Measurements from ENCODE around the gene LDB2.

LDB2 gene

GRCh38 chr4:16521156-16521915 lies 377.1 kb downstream of the LDB2 start:
- DNase-seq: no peak

DNA sequence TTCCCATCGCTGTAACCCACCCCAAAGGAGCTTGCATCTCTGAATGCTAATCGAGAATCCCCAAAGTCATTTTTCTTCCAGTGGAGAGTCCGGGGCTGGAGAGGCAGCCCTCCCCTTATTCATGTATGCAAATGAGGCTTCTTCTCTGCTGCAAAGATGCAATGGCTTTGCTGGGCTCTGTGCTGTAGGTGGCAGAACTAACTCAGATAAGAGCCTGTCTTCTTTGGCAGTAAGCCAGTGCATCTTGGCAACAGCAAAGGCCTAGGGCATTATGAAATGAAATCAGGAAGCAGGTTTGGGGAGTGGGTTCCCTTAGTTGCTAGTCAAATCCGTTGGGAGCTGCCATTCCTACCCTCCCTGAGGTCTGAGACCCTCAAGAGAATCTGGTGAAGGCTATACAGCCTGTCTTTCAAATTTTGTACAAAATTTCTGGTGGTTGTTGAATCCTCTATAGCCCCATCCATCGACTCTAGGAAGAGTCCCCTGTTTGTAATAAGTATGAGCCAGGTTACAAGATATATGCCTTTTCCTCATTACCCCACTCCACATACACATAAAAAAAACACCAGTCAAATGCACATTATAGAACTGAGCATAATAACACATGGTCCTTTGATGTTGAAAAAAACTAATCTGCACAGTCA lies 381.5 kb downstream of the LDB2 start:
- DNase-seq: no peak

- no peak for DNase-seq
Measured at GRCh38 chr4:16513876-16514275, 384.6 kb downstream of the LDB2 start.

GRCh38 chr4:16508968-16509367 lies 389.5 kb downstream of the LDB2 start:
- no peak for DNase-seq

GRCh38 chr4:16505726-16506125 lies 392.7 kb downstream of the LDB2 start:
- DNase-seq: no peak

DNA sequence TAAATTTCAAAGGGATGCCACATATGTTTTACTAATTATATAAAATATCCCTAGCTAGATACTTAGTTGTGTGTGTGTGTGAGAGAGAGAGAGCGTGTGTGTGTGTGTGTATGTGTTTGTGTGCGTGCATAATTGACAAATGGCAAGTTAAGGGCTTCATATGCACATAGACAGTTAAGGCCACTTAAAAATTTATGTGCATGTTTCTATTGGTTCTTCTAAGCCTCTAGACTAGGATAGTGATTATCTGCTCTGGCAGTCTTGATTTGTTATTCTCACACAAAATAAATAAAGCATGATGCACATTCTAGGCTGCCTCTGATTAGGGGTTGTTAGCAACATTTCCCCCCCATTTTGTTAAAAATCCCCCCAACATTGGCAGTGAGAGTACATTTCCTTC lies 393.2 kb downstream of the LDB2 start:
- no peak for DNase-seq

DNA sequence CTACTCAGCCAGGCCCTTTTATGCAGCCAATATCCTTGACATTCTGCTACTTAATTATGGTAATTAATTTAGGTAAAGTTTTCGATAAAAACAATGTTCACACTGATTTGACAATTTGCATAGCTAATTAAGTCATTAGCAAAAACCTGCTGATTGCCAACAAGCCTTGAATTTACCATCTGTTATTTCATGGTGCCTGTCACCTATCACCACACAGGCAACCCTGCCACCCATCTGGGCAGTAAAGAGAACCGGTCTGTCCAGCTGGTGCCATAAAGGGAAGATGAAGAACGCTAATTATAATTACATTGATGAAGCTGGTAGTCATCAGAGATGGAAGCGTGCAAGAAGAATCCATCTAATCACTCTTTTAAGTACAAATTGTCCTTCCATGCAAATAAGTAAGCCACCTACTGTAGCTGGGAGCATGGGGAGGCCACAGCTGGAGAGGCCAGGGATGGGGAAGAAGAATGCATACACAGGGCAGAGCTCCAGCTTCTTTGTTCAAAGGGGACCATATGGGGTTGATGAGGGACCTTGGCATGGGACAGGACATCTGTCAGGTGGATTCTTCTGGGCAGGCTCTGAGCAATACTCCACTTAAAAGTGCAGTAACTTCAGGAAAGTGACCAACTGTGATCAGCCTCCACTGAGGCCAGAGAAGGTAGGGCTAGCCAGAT lies 394.9 kb downstream of the LDB2 start:
- no peak for DNase-seq

DNA sequence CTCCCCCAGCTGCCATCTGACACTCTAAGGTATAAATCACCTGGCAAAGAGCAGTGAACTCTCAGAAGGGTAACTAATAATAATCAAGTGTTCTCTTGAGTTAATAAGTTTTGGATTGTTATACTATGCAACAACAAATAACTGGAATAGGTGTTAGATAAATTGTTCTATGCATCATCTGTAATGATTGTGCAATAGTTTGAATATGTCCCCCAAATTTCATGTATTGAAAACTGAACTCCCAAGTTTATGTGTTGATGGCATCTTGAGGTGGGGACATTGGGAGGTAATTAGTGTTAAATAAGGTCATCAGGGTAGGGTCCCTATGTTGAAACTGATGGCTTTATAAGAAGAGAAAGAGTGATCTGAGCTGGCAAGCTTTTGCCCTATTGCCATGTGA lies 399.5 kb downstream of the LDB2 start:
- no peak for DNase-seq

DNA sequence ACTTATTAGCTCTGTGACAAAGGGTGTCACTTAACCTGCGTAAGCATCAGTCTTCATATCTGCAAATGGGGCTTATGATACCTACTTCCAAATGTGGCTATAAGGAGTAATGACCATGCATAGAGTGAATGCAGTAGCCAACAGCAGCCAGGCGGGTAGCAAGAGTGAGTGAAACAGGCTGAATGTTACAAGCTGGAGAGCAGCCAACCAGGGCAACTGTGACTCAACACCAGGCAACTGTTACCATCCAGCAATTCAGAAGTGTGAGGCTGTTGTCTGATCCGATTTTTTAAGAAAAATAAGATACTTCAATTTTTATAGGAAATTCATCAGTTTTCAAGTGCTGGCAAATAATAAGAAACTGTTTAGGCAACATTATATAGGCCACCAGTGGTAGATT lies 401.9 kb downstream of the LDB2 start:
- DNase-seq: no peak

GRCh38 chr4:16492872-16493271 lies 405.6 kb downstream of the LDB2 start:
- no peak for DNase-seq

DNA sequence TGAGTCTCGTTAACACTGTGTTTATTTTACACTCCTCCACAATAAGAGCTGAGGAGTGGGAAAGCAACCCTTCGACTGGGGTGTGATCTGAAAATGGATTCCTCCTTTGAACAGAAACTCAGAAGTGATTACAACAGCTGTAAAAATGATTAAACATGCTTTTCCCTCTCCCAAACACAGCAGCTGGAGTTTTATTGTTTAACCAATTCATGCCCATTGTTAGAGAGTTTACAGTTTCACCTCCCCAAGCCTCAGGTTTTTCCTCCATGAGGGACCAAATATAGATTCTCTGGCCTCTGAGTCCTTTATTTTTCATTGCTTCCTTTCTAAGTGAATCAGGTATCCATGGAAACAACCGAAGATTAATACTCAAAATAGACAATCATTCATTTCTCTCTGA lies 409.2 kb downstream of the LDB2 start:
- no peak for DNase-seq

DNA sequence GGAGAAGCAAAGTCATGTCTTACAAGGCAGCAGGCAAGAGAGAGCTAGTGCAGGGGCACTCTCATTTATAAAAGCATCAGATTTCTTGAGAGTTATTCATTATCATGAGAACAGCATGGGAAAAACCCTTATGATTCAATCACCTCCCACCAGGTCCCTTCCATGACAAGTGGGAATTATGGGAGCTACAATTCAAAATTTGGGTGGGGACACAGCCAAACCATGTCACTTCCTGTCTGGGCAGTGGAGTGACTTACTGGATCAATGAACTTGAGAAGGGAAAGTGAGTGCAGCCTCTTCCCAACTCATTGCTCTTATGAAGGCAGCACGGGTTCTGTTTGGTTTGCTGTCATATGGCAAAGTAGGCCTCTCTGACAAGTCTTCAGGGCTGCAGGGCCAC lies 410.4 kb downstream of the LDB2 start:
- no peak for DNase-seq

- no peak for DNase-seq
Measured at GRCh38 chr4:16484711-16485110, 413.7 kb downstream of the LDB2 start.

- DNase-seq: no peak
Measured at GRCh38 chr4:16483540-16483939, 414.9 kb downstream of the LDB2 start.

DNA sequence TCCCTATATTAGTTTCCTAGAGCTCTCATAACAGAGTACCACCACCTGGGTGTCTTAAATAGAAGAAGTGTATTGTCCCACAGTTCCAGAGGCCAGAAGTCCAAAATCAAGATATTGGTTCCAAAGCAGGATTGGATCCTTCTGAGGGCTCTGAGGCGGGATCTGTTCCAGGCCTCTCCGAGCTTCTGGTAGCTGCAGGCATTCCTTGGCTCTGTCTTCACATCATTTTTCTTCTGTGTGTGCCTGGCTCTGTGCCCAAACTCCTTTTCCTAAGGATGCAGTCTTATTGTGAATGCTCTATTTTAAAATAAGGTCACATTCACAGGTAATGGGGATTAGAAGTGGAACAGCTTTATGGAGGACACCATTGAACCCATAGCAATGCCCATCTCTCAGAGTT lies 418.4 kb downstream of the LDB2 start:
- DNase-seq: no peak

DNA sequence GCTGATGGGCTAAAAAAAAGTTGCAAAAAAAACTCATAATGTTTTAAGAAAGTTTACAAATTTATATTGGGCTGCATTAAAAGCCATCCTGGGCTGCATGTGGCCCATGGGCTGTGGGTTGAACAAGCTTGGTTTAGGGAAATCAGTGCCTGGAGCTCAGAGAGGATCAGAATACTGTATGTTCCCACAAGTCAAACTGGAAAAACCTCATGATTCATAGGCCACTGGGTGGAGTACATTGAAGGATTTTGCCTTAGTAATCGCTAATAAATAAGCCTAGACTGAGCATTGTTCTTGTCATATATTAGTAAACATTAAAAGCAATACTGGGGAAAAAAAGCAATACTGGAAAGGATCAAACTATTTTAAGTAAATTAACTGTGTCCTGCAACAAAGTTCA lies 425.9 kb downstream of the LDB2 start:
- DNase-seq: no peak

GRCh38 chr4:16467061-16467460 lies 431.4 kb downstream of the LDB2 start:
- DNase-seq: no peak

GRCh38 chr4:16466581-16466980 lies 431.9 kb downstream of the LDB2 start:
- DNase-seq: no peak

- DNase-seq: no peak
Measured at GRCh38 chr4:16464651-16465050, 433.8 kb downstream of the LDB2 start.

DNA sequence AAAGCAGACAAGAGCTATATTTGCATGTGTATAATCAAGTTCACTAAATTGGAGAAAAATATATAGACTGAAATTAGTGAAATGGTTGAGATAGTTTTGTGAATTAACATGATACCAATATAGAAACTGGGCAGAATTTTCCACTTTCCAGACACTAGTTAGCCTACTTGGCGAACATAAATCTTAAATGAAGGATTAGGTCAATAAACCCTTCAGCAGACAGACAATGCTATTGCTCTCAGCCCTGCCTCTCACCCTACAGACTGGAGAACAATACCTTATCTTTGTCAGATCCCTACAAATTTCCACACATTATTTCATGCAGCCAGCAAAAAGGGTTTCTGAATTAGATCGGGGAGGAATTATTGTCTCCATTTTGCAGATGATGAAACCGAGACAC lies 435.8 kb downstream of the LDB2 start:
- DNase-seq: no peak

GRCh38 chr4:16461362-16461761 lies 437.1 kb downstream of the LDB2 start:
- DNase-seq: no peak

- DNase-seq: no peak
Measured at GRCh38 chr4:16457944-16458343, 440.5 kb downstream of the LDB2 start.

Measured in CD4-positive, alpha-beta T cell treated with Interleukin-17A for 1 hour (primary cell).